GM10248 (cell line): ENCODE measurements around the gene GTF2F1.

Experiments
- CTCF ChIA-PET: fragments of 300-600 bp; sonication (Branson Sonifier 250); formaldehyde crosslinking; extraction: SDS; loops from one replicate; lab custom pipeline; 2021; ENCODE audit warnings: antibody characterized with exemption; lab: Yijun Ruan, JAX
- POLR2A ChIA-PET: fragments of 350-650 bp; sonication (Branson Sonifier 250); formaldehyde crosslinking; extraction: SDS; loops from one replicate; lab custom pipeline; 2020; ENCODE audit warnings: antibody characterized with exemption; lab: Yijun Ruan, JAX
- DNase-seq: peaks from one replicate; pipeline ENCODE4 v3.0.0; 2012; ENCODE audit errors: extremely low spot score
- CTCF ChIP-seq: IDR thresholded peaks from 2 replicates; pipeline ENCODE4 v1.5.1; 2012; ENCODE audit warnings: mild to moderate bottlenecking, low read depth; ENCODE audit errors: extremely low read depth, missing control alignments, control extremely low read depth

GTF2F1 gene

DNA sequence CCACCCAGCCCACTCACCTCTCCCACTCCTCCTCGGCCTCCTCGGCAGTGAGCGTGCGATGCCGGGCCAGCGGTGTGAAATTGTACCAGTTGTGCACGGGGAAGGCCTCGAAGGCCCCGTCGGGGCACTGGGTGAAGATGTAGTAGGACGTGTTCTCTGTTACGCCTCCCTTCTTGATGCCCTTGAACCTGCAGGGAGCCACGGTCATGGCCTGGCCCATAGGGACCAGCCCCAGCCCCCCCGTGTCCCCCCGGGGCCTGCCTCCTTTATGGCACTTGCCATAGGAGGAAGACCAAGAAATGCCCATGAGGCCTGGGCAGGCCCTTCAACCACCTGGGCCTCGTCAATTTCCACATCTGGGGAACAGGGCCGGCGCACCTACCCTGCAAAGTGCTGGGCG, 5.6 kb downstream of the GTF2F1 start:
- TF ChIP-seq CTCF = no peak
- ChIA-PET POLR2A (no interaction called here), CTCF (no interaction called here)
- DNase-seq = no peak

GRCh38 chr19:6384381-6384780, 8.6 kb downstream of the GTF2F1 start:
- no peak for DNase-seq
- ChIA-PET CTCF (no interaction called here), POLR2A (interaction anchor here (0.6 kb wide), 1 partner anchor 12 kb away, joined by 3 read pairs; no protein-coding TSS in a partner anchor)
- no peak for TF ChIP-seq CTCF

- ChIA-PET CTCF (no interaction called here), POLR2A (interaction anchor here (0.6 kb wide), 1 partner anchor 417 kb away, joined by 7 read pairs; no protein-coding TSS in a partner anchor)
- DNase-seq = no peak
- TF ChIP-seq CTCF = no peak
These were observed 9.8 kb downstream of the GTF2F1 start for GRCh38 chr19:6383188-6383587.

GRCh38 chr19:6381030-6381750, 11.8 kb downstream of the GTF2F1 start:
- ChIA-PET POLR2A (no interaction called here), CTCF (no interaction called here)
- no peak for DNase-seq
- no peak for TF ChIP-seq CTCF

DNA sequence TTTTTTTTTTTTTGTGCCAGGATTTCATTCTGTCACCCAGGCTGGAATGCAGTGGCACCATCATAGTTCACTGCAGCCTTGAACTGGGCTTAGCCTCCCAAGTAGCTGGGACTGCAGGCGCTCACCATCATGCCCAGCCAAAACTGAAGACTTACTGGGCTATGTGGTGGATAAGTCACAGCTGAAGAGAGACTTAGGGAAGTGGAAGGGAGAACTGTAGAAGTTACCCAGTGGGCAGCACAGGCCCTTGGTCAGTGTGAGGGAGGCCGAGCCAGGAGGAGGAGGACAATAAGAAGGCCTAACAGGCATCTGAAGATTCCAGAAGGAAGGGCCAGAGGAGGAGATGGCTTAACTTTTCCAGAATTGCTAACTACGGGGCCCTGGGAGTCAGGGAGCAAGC, 13.2 kb downstream of the GTF2F1 start:
- no peak for TF ChIP-seq CTCF
- DNase-seq = no peak
- CTCF ChIA-PET = no interaction called here
- POLR2A ChIA-PET = interaction anchor here (0.6 kb wide), 1 partner anchor 205 kb away, joined by 3 read pairs; no protein-coding TSS in a partner anchor

DNA sequence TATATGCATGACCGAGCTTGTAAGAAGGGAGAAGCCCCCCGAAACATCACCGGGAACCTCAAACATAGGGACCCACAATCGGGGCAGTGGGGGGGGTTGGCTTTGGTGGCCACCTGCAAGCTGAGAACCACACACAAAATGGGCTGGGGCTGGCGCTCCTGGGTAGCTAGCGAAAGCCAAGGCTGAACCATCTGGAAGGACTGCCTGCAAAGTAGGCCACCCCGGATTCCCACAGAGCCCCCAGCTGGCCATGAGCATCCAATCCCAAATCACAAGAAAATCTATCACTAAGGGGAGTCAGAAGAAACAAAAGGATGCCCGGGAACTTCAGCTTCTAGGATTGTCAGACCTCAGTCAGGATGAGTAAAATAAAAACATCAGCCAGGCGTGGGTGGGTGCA, 14.5 kb downstream of the GTF2F1 start:
- ChIA-PET CTCF (no interaction called here), POLR2A (no interaction called here)
- TF ChIP-seq CTCF = no peak
- no peak for DNase-seq
